Mesenchymal stem cell (in vitro differentiated cells and primary cell): ENCODE measurements around the gene ABCC6.

Source experiments
- DNase-seq: peaks from one replicate; pipeline ENCODE4 v3.0.0-alpha.2; 2013
- H2AFZ ChIP-seq: one replicate; pipeline ENCODE4 v1.6.1; 2013; ENCODE audit warnings: low read depth, mild to moderate bottlenecking, control low read depth, inconsistent platforms, low read length, moderate library complexity
- H2AK5ac ChIP-seq: 2 replicates; pipeline ENCODE4 v1.6.1; 2013; ENCODE audit warnings: low read length, moderate library complexity, mild to moderate bottlenecking, inconsistent platforms; ENCODE audit not compliant: severe bottlenecking
- H2BK120ac ChIP-seq: one replicate; pipeline ENCODE4 v1.6.1; 2013; ENCODE audit warnings: low read depth, mild to moderate bottlenecking, inconsistent platforms, low read length, moderate library complexity
- H2BK12ac ChIP-seq, 2 experiments: one replicate each; pipeline ENCODE4 v1.6.1; 2013; ENCODE audit warnings: inconsistent platforms in 2 of 2, low read length in 2 of 2, mild to moderate bottlenecking in 2 of 2, moderate library complexity in 2 of 2, control low read depth in 1 of 2
- H2BK15ac ChIP-seq: one replicate; pipeline ENCODE4 v1.6.1; 2013; ENCODE audit warnings: mild to moderate bottlenecking, low read depth, inconsistent platforms; ENCODE audit not compliant: poor library complexity, severe bottlenecking
- H2BK5ac ChIP-seq: 2 replicates; pipeline ENCODE4 v1.6.1; 2013; ENCODE audit warnings: low read depth, mild to moderate bottlenecking, low read length, control low read depth, inconsistent platforms; ENCODE audit not compliant: poor library complexity, severe bottlenecking
- H3K14ac ChIP-seq, 2 experiments: one replicate each; pipeline ENCODE4 v1.6.1; 2013; ENCODE audit warnings: inconsistent platforms in 2 of 2, low read length in 2 of 2, control low read depth in 1 of 2, mild to moderate bottlenecking in 1 of 2, moderate library complexity in 1 of 2
- H3K18ac ChIP-seq, 2 experiments: one replicate each; pipeline ENCODE4 v1.6.1; 2013; ENCODE audit warnings: inconsistent platforms in 2 of 2, low read length in 2 of 2, control low read depth in 1 of 2, low read depth in 1 of 2, mild to moderate bottlenecking in 1 of 2
- H3K23ac ChIP-seq, 2 experiments: one replicate each; pipeline ENCODE4 v1.6.1; 2013; ENCODE audit warnings: inconsistent platforms in 2 of 2, low read length in 2 of 2, mild to moderate bottlenecking in 2 of 2, moderate library complexity in 2 of 2, control low read depth in 1 of 2
- H3K27ac ChIP-seq: 2 replicates; pipeline ENCODE4 v1.5.1; 2013; ENCODE audit warnings: mild to moderate bottlenecking, moderate library complexity, low read length, control low read depth, inconsistent platforms; ENCODE audit not compliant: poor library complexity, severe bottlenecking
- H3K27me3 ChIP-seq, 2 experiments: 2 replicates each; pipeline versions ENCODE4 v1.6.1 to v1.7.0; 2013; ENCODE audit warnings: low read length in 2 of 2, mild to moderate bottlenecking in 2 of 2, moderate library complexity in 2 of 2, control low read depth in 1 of 2, inconsistent platforms in 1 of 2; ENCODE audit not compliant: control insufficient read depth in 1 of 2, insufficient read depth in 1 of 2
- H3K36me3 ChIP-seq, 2 experiments: 2 replicates each; pipeline versions ENCODE4 v1.6.1 to v1.7.0; 2013; ENCODE audit warnings: low read length in 2 of 2, control low read depth in 1 of 2, inconsistent platforms in 1 of 2, low read depth in 1 of 2, mild to moderate bottlenecking in 1 of 2; ENCODE audit not compliant: insufficient read depth in 2 of 2, control insufficient read depth in 1 of 2
- H3K4ac ChIP-seq, 2 experiments: one replicate each; pipeline ENCODE4 v1.6.1; 2013; ENCODE audit warnings: inconsistent platforms in 2 of 2, low read length in 2 of 2, mild to moderate bottlenecking in 2 of 2, moderate library complexity in 2 of 2, control low read depth in 1 of 2, low read depth in 1 of 2
- H3K4me1 ChIP-seq: 2 replicates; pipeline ENCODE4 v1.6.1; 2013; ENCODE audit warnings: low read depth, low read length, control low read depth; ENCODE audit not compliant: control insufficient read depth, insufficient read depth
- H3K4me2 ChIP-seq: 2 replicates; pipeline ENCODE4 v1.6.1; 2013; ENCODE audit warnings: low read length, mild to moderate bottlenecking, inconsistent platforms; ENCODE audit not compliant: poor library complexity, severe bottlenecking
- H3K4me3 ChIP-seq, 2 experiments: 2 replicates each; pipeline versions ENCODE4 v1.5.1 to v1.7.0; 2013; ENCODE audit warnings: low read length in 2 of 2, mild to moderate bottlenecking in 2 of 2, control low read depth in 1 of 2, low read depth in 1 of 2; ENCODE audit not compliant: insufficient read depth in 1 of 2
- H3K79me1 ChIP-seq: replicated peaks from 2 replicates; pipeline ENCODE4 v1.6.1; 2013; ENCODE audit warnings: mild to moderate bottlenecking, control low read depth, low read length, inconsistent platforms; ENCODE audit not compliant: poor library complexity, severe bottlenecking
- H3K9ac ChIP-seq: 2 replicates; pipeline ENCODE4 v1.7.0; 2013; ENCODE audit warnings: mild to moderate bottlenecking, low read length, moderate library complexity
- H3K9me3 ChIP-seq: 2 replicates; pipeline ENCODE4 v1.7.0; 2013; ENCODE audit warnings: mild to moderate bottlenecking, low read length; ENCODE audit not compliant: control insufficient read depth
- H4K8ac ChIP-seq: one replicate; pipeline ENCODE4 v1.6.1; 2013; ENCODE audit warnings: inconsistent platforms, mild to moderate bottlenecking, low read length, moderate library complexity
- H4K91ac ChIP-seq: one replicate; pipeline ENCODE4 v1.6.1; 2013; ENCODE audit warnings: mild to moderate bottlenecking, low read length, inconsistent platforms
- WGBS: methylation state at CpG from one replicate; pipeline ENCODE4 v1.1.7; 2013; ENCODE audit warnings: mixed read lengths; 5-methylcytosine and 5-hydroxymethylcytosine counted together

Gene ABCC6

DNA sequence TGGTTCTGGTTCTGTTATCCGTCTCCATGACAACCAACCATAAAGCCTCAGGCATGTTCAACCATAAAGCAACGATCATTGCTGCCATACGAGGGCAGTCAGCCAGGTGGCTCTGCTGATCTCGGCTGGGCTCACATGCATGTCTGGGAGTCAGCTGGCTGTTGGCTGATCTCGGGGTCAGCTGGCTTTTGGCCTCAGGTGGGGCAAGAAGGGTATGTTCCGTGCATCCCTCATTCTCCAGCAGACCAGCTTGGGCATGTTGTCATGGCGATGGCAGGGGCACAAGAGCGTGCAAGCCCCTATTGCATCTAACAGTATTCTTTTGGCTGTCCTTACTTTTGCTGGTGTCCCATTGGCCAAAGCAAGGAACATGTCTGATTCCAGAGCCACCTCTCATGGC is 86.2 kb downstream of the ABCC6 start:
- H3K4me3 ChIP-seq: no peak overlapping the region
- H2AFZ ChIP-seq: no peak overlapping the region
- WGBS: 95% methylated on average over 8 of the region's 8 CpGs
- H2BK12ac ChIP-seq: no peak overlapping the region
- peaks cover 69 to 96% of the 10 kb centered on the region in 2 experiments for H3K36me3 ChIP-seq
- no peak overlapping the region for H3K18ac ChIP-seq
- H3K79me1 ChIP-seq: peaks cover 2% of the 10 kb centered on the region
- H4K8ac ChIP-seq: no peak overlapping the region
- DNase-seq: no peak
- no peak overlapping the region for H2BK15ac ChIP-seq
- no peak overlapping the region for H2AK5ac ChIP-seq
- H3K14ac ChIP-seq: no peak overlapping the region
- no peak overlapping the region for H3K23ac ChIP-seq
- no peaks in the 10 kb centered on the region for H3K9me3 ChIP-seq
- no peaks in the 10 kb centered on the region for H3K27me3 ChIP-seq
- no peak overlapping the region for H3K9ac ChIP-seq
- peak overlapping the region; percentile 7 for H4K91ac ChIP-seq
- H2BK5ac ChIP-seq: no peak overlapping the region
- no peak overlapping the region for H3K4ac ChIP-seq
- no peak overlapping the region for H3K4me2 ChIP-seq
- H3K4me1 ChIP-seq: peaks cover 8% of the 10 kb centered on the region
- no peak overlapping the region for H2BK120ac ChIP-seq
- no peak overlapping the region for H3K27ac ChIP-seq

- 100% methylated on average over 6 of the region's 6 CpGs for WGBS
- no peak for DNase-seq
- Histone ChIP-seq H3K4ac (no peak overlapping the region), H3K36me3 (peaks cover 72 to 96% of the 10 kb centered on the region in 2 experiments), H2AFZ (no peak overlapping the region), H3K18ac (no peak overlapping the region), H3K14ac (no peak overlapping the region), H4K8ac (no peak overlapping the region), H3K4me2 (no peak overlapping the region), H3K23ac (no peak overlapping the region), H3K79me1 (peaks cover 2% of the 10 kb centered on the region), H3K9me3 (no peaks in the 10 kb centered on the region), H3K9ac (no peak overlapping the region), H3K4me3 (no peak overlapping the region), H4K91ac (no peak overlapping the region), H3K4me1 (peaks cover 8% of the 10 kb centered on the region), H3K27me3 (no peaks in the 10 kb centered on the region), H2BK120ac (no peak overlapping the region), H2BK5ac (no peak overlapping the region), H2AK5ac (no peak overlapping the region), H2BK15ac (no peak overlapping the region), H2BK12ac (no peak overlapping the region), H3K27ac (no peak overlapping the region)
These were observed 86.7 kb downstream of the ABCC6 start for GRCh38 chr16:16136588-16136987.

- no peak overlapping the region for H4K8ac ChIP-seq
- peaks cover 8% of the 10 kb centered on the region for H3K4me1 ChIP-seq
- H2BK15ac ChIP-seq: no peak overlapping the region
- H3K36me3 ChIP-seq: peaks cover 58 to 91% of the 10 kb centered on the region in 2 experiments
- H3K18ac ChIP-seq: no peak overlapping the region
- H3K14ac ChIP-seq: no peak overlapping the region
- peaks cover 2% of the 10 kb centered on the region for H3K79me1 ChIP-seq
- no peak overlapping the region for H2BK120ac ChIP-seq
- H3K27me3 ChIP-seq: no peaks in the 10 kb centered on the region
- H3K9ac ChIP-seq: no peak overlapping the region
- 94% methylated on average over 21 of the region's 21 CpGs for WGBS
- no peak overlapping the region for H2BK5ac ChIP-seq
- no peak overlapping the region for H3K4me3 ChIP-seq
- H2AFZ ChIP-seq: no peak overlapping the region
- H3K4ac ChIP-seq: no peak overlapping the region
- H4K91ac ChIP-seq: no peak overlapping the region
- no peak overlapping the region for H3K23ac ChIP-seq
- H2BK12ac ChIP-seq: no peak overlapping the region
- no peaks in the 10 kb centered on the region for H3K9me3 ChIP-seq
- no peak overlapping the region for H2AK5ac ChIP-seq
- no peak overlapping the region for H3K27ac ChIP-seq
- peak; percentile 13 for DNase-seq
- no peak overlapping the region for H3K4me2 ChIP-seq
These were observed 89.2 kb downstream of the ABCC6 start for GRCh38 chr16:16133943-16134604.

DNA sequence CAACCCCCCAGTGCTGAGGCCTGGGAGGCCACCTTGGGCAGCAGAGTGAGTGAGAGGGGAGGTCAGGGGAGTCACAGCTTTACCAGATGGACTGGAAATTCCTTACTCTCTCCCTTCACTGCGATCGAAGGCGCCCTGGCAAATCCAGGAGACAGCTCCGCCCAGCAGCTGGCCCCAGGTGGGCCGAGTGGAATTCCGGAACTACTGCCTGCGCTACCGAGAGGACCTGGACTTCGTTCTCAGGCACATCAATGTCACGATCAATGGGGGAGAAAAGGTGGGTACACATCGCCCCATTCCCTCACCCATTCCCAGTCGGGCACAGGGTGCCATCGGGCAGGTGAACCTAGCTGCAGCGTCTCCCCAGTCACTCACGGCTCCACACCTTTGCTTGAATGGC is 91.6 kb downstream of the ABCC6 start:
- Histone ChIP-seq H2AFZ (no peak overlapping the region), H3K79me1 (no peaks in the 10 kb centered on the region), H3K36me3 (peaks cover 42 to 84% of the 10 kb centered on the region in 2 experiments), H3K4ac (no peak overlapping the region), H3K9me3 (no peaks in the 10 kb centered on the region), H3K27ac (no peak overlapping the region), H3K18ac (no peak overlapping the region), H3K23ac (no peak overlapping the region), H3K27me3 (no peaks in the 10 kb centered on the region), H4K8ac (no peak overlapping the region), H2BK15ac (no peak overlapping the region), H3K9ac (no peak overlapping the region), H3K4me3 (no peak overlapping the region), H2BK5ac (no peak overlapping the region), H2AK5ac (no peak overlapping the region), H3K4me2 (no peak overlapping the region), H3K4me1 (peaks cover 9% of the 10 kb centered on the region), H2BK120ac (no peak overlapping the region), H3K14ac (no peak overlapping the region), H2BK12ac (no peak overlapping the region), H4K91ac (no peak overlapping the region)
- no peak for DNase-seq
- WGBS: 97% methylated on average over 15 of the region's 15 CpGs
